Motor neuron (in vitro differentiated cells): ENCODE measurements around the gene LMOD2. TPM values are rescaled to one million over a fixed set of nuclear protein-coding genes. Genes with fewer than 3 reads are reported as not detected.

Source experiments
- ATAC-seq, 8 experiments: fragments of 200-7000 bp; cut with Tn5 transposase; replicated peaks in 6 of 8; 2 replicates each; pipeline ENCODE4 v1.8.0; 2021; ENCODE audit warnings: mild to moderate bottlenecking in 8 of 8, moderate library complexity in 8 of 8
- H3K27ac ChIP-seq, 2 donors: fragments of 250-450 bp; sonication (Bioruptor Pico); 2 replicates each; pipeline ENCODE4 v1.9.0; 2021; ENCODE audit warnings: antibody characterized with exemption in 2 of 2, mild to moderate bottlenecking in 2 of 2, moderate library complexity in 1 of 2
- H3K4me1 ChIP-seq, 2 donors: fragments of 250-450 bp; sonication (Bioruptor Pico); replicated peaks in 1 of 2; 2 replicates each; pipeline ENCODE4 v1.6.1; 2021; ENCODE audit warnings: antibody characterized with exemption in 2 of 2, mild to moderate bottlenecking in 2 of 2, moderate library complexity in 1 of 2
- H3K4me3 ChIP-seq, 5 donors: fragments of 250-450 bp; sonication (Bioruptor Pico); 2 replicates each; pipeline ENCODE4 v1.9.0; 2021; ENCODE audit warnings: antibody characterized with exemption in 5 of 5, mild to moderate bottlenecking in 5 of 5, moderate library complexity in 4 of 5
- WGBS, 10 experiments: fragments of 450-650 bp; shearing (Covaris generic); methylation state at CpG; one replicate each; pipeline ENCODE4 v1.0.0; 2022; 5-methylcytosine and 5-hydroxymethylcytosine counted together
- in situ Hi-C, 9 experiments: fragments of 400-800 bp; cut with MboI; loops; one replicate each; pipeline ENCODE4 v1.15.0; 2021; ENCODE audit warnings: low sequenced_read_pairs in 9 of 9, low pct_unique_long_range_greater_than_20kb in 2 of 9; ENCODE audit not compliant: unreplicated experiment in 9 of 9
- total RNA-seq, 8 experiments: library from RNA; unstranded; fragments of 300-600 nt; gene quantifications; 2 replicates each; pipeline versions ENCODE4 v1.2.3 to v1.2.4, GENCODE V29; 2022

The LMOD2 gene
- total RNA-seq, 8 experiments from 2014 or later = 0.05 to 1.1 (median 0.20) TPM; not detected in 1

- Histone ChIP-seq H3K27ac (no peak overlapping the region), H3K4me3 (no peak overlapping the region), H3K4me1 (no peaks in the 10 kb centered on the region)
- 0 to 100% (median 66%) methylated on average over 1 to 2 of the region's 3 CpGs; no CpG with 5 or more reads in 1 of the 10 experiments for WGBS, 10 experiments
- ATAC-seq = no peak
- in situ Hi-C loops = no loop called here
Observed at GRCh38 chr7:123662755-123663154, 7.1 kb downstream of the LMOD2 start.

GRCh38 chr7:123663200-123663599 is 7.5 kb downstream of the LMOD2 start:
- Histone ChIP-seq H3K4me3 (no peak overlapping the region), H3K4me1 (no peaks in the 10 kb centered on the region), H3K27ac (no peak overlapping the region)
- ATAC-seq = no peak
- 0 to 100% (median 93%) methylated on average over 1 to 6 of the region's 6 CpGs for WGBS, 10 experiments
- in situ Hi-C loops = no loop called here

GRCh38 chr7:123665157-123665556 is 9.5 kb downstream of the LMOD2 start:
- in situ Hi-C loops = no loop called here
- ATAC-seq = no peak
- WGBS, 10 experiments = 40 to 100% (median 83%) methylated on average over 1 to 2 of the region's 2 CpGs; no CpG with 5 or more reads in 1 of the 10 experiments

GRCh38 chr7:123665896-123666295 is 10.2 kb downstream of the LMOD2 start:
- 17 to 80% (median 75%) methylated on average over 1 of the region's 1 CpG; no CpG with 5 or more reads in 6 of the 10 experiments for WGBS, 10 experiments
- H3K27ac ChIP-seq = no peak overlapping the region
- H3K4me3 ChIP-seq = no peak overlapping the region
- H3K4me1 ChIP-seq = no peaks in the 10 kb centered on the region
- in situ Hi-C loops = no loop called here
- ATAC-seq = no peak

More at GRCh38 chr7:123665157-123665556, 9.5 kb downstream of the LMOD2 start:
- H3K4me3 ChIP-seq = no peak overlapping the region
- H3K4me1 ChIP-seq = no peaks in the 10 kb centered on the region
- H3K27ac ChIP-seq = no peak overlapping the region

GRCh38 chr7:123666492-123666891 is 10.8 kb downstream of the LMOD2 start:
- peak in 6 of 8 experiments; percentile 38 to 94 (median 86) for ATAC-seq
- in situ Hi-C loops = no loop called here
- no peak overlapping the region for H3K4me3 ChIP-seq
- no peaks in the 10 kb centered on the region for H3K4me1 ChIP-seq
- no peak overlapping the region for H3K27ac ChIP-seq
- WGBS, 10 experiments = 0 to 88% (median 49%) methylated on average over 1 of the region's 1 CpG; no CpG with 5 or more reads in 6 of the 10 experiments

- no peak for ATAC-seq
- in situ Hi-C loops = no loop called here
- H3K4me3 ChIP-seq = no peak overlapping the region
- 44 to 100% (median 93%) methylated on average over 1 to 7 of the region's 7 CpGs for WGBS, 10 experiments
- no peaks in the 10 kb centered on the region for H3K4me1 ChIP-seq
- no peak overlapping the region for H3K27ac ChIP-seq
Observed at GRCh38 chr7:123669485-123669884, 13.8 kb downstream of the LMOD2 start.

- Histone ChIP-seq H3K4me1 (no peaks in the 10 kb centered on the region), H3K4me3 (no peak overlapping the region), H3K27ac (no peak overlapping the region)
- in situ Hi-C loops = no loop called here
- ATAC-seq = no peak
- 93 to 100% (median 100%) methylated on average over 1 to 5 of the region's 5 CpGs; no CpG with 5 or more reads in 3 of the 10 experiments for WGBS, 10 experiments
Observed at GRCh38 chr7:123673137-123673732, 17.6 kb downstream of the LMOD2 start.

- Histone ChIP-seq H3K4me1 (no peaks in the 10 kb centered on the region), H3K4me3 (no peak overlapping the region), H3K27ac (no peak overlapping the region)
- in situ Hi-C loops = no loop called here
- 57 to 100% (median 97%) methylated on average over 1 to 3 of the region's 3 CpGs; no CpG with 5 or more reads in 2 of the 10 experiments for WGBS, 10 experiments
- ATAC-seq = no peak
Observed at GRCh38 chr7:123673752-123674398, 18.2 kb downstream of the LMOD2 start.

- H3K27ac ChIP-seq = no peak overlapping the region
- no peak overlapping the region for H3K4me3 ChIP-seq
- WGBS, 10 experiments = 6 to 100% (median 80%) methylated on average over 1 to 2 of the region's 2 CpGs; no CpG with 5 or more reads in 1 of the 10 experiments
- no peak for ATAC-seq
- no peaks in the 10 kb centered on the region for H3K4me1 ChIP-seq
- in situ Hi-C loops = no loop called here
Observed at GRCh38 chr7:123674399-123675180, 18.9 kb downstream of the LMOD2 start.

- no peak for ATAC-seq
- in situ Hi-C loops = no loop called here
- Histone ChIP-seq H3K4me3 (no peak overlapping the region), H3K4me1 (no peaks in the 10 kb centered on the region), H3K27ac (no peak overlapping the region)
Observed at GRCh38 chr7:123675181-123675473, 19.5 kb downstream of the LMOD2 start.

GRCh38 chr7:123677061-123677715 is 21.5 kb downstream of the LMOD2 start:
- 0 to 100% (median 52%) methylated on average over 1 to 2 of the region's 2 CpGs; no CpG with 5 or more reads in 2 of the 10 experiments for whole genome bisulfite sequencing, 10 experiments
- Histone ChIP-seq H3K4me1 (no peaks in the 10 kb centered on the region), H3K27ac (no peak overlapping the region), H3K4me3 (no peak overlapping the region)
- ATAC-seq = peak in 3 of 8 experiments; percentile 69 to 89 (median 70)
- in situ Hi-C loops = no loop called here

GRCh38 chr7:123679614-123680013 is 23.9 kb downstream of the LMOD2 start:
- in situ Hi-C loops = no loop called here
- no peak for ATAC-seq
- Histone ChIP-seq H3K4me3 (no peak overlapping the region), H3K27ac (no peak overlapping the region), H3K4me1 (no peaks in the 10 kb centered on the region)
- 90 to 100% (median 94%) methylated on average over 2 to 3 of the region's 3 CpGs; no CpG with 5 or more reads in 1 of the 10 experiments for WGBS, 10 experiments

GRCh38 chr7:123680580-123680979 is 24.9 kb downstream of the LMOD2 start:
- H3K27ac ChIP-seq = no peak overlapping the region
- no peak overlapping the region for H3K4me3 ChIP-seq
- 79 to 100% (median 98%) methylated on average over 2 to 3 of the region's 3 CpGs; no CpG with 5 or more reads in 2 of the 10 experiments for WGBS, 10 experiments
- no peaks in the 10 kb centered on the region for H3K4me1 ChIP-seq
- in situ Hi-C loops = no loop called here
- no peak for ATAC-seq
